PC-9 (cell line): ENCODE measurements around the gene TMEM37. TPM values are rescaled to one million over a fixed set of nuclear protein-coding genes. Genes with fewer than 3 reads are reported as not detected.

Experiments used
- BruUV-seq: library from RNA; stranded (reverse); fragments of 400-500 nt; replicated peaks from 2 replicates; lab custom pipeline; 2021; lab: Mats Ljungman, UMichigan
- CTCF ChIA-PET: fragments of 300-600 bp; sonication (Branson Sonifier 250); formaldehyde crosslinking; loops from one replicate; lab custom pipeline; 2022; ENCODE audit warnings: antibody characterized with exemption; lab: Charles Lee
- POLR2A ChIA-PET: fragments of 300-600 bp; sonication (Branson Sonifier 250); formaldehyde crosslinking; loops from one replicate; lab custom pipeline; 2022; ENCODE audit warnings: antibody characterized with exemption; ENCODE audit not compliant: unreplicated experiment; lab: Charles Lee
- DNase-seq, 2 experiments: peaks; one replicate each; pipeline versions ENCODE4 v3.0.0 to v3.0.0-alpha.2; 2015 to 2022; ENCODE audit warnings: mixed read lengths in 1 of 2
- H2AFZ ChIP-seq: fragments of 200-600 bp; sonication (generic); 2 replicates; pipeline ENCODE4 v1.8.1; 2017; ENCODE audit warnings: antibody characterized with exemption
- H3F3A ChIP-seq: fragments of 200-600 bp; sonication (generic); 2 replicates; pipeline ENCODE4 v1.8.1; 2017; ENCODE audit warnings: antibody characterized with exemption, mild to moderate bottlenecking, low read depth; ENCODE audit not compliant: insufficient read depth
- H3K27ac ChIP-seq: fragments of 200-600 bp; sonication (generic); 2 replicates; pipeline ENCODE4 v1.6.1; 2016; ENCODE audit warnings: mixed run types
- H3K27me3 ChIP-seq: fragments of 200-600 bp; sonication (generic); 2 replicates; pipeline ENCODE4 v1.6.1; 2016; ENCODE audit warnings: low read depth, mixed run types; ENCODE audit not compliant: insufficient read depth
- H3K36me3 ChIP-seq: fragments of 200-600 bp; sonication (generic); 2 replicates; pipeline ENCODE4 v1.6.1; 2016; ENCODE audit warnings: low read depth, mixed run types
- H3K4me1 ChIP-seq: fragments of 200-600 bp; sonication (generic); replicated peaks from 2 replicates; pipeline ENCODE4 v1.6.1; 2016; ENCODE audit warnings: mixed run types; ENCODE audit not compliant: insufficient read depth
- H3K4me2 ChIP-seq: fragments of 200-600 bp; sonication (generic); 2 replicates; pipeline ENCODE4 v1.6.1; 2017; ENCODE audit warnings: mixed run types
- H3K4me3 ChIP-seq: fragments of 200-600 bp; sonication (generic); 2 replicates; pipeline ENCODE4 v1.6.1; 2016; ENCODE audit warnings: mixed run types
- H3K79me2 ChIP-seq: fragments of 200-600 bp; sonication (generic); 2 replicates; pipeline ENCODE4 v1.6.1; 2017; ENCODE audit warnings: low read depth, mixed run types
- H3K9me2 ChIP-seq: fragments of 200-600 bp; sonication (generic); 2 replicates; pipeline ENCODE4 v1.8.1; 2017; ENCODE audit warnings: mild to moderate bottlenecking; ENCODE audit not compliant: insufficient read depth
- H3K9me3 ChIP-seq: fragments of 200-600 bp; sonication (generic); 2 replicates; pipeline ENCODE4 v1.8.1; 2016; ENCODE audit warnings: low read depth; ENCODE audit not compliant: insufficient read depth
- H4K20me1 ChIP-seq: fragments of 200-600 bp; sonication (generic); 2 replicates; pipeline ENCODE4 v1.8.1; 2017; ENCODE audit not compliant: insufficient read depth
- EZH2 ChIP-seq: fragments of 200-600 bp; sonication (generic); IDR thresholded peaks from 2 replicates; pipeline ENCODE4 v1.8.0; 2017; ENCODE audit warnings: antibody characterized with exemption, low read depth
- intact Hi-C: fragments of 100-400 bp; cut with micrococcal nuclease; formaldehyde crosslinking; loops from one replicate; pipeline ENCODE4 v1.10.0; 2022; ENCODE audit not compliant: unreplicated experiment
- total RNA-seq: library from RNA; stranded (reverse); gene quantifications from 2 replicates; pipeline ENCODE4 v1.2.3, GENCODE V29; 2021
- TF ChIP-seq, protein P1 (sequence below): fragments of 200-600 bp; sonication (generic); conservative IDR thresholded peaks from 2 replicates; pipeline ENCODE4 v1.6.1; 2017; ENCODE audit warnings: mixed run types, antibody characterized with exemption, mild to moderate bottlenecking, moderate library complexity

TMEM37 gene
- total RNA-seq, 1 experiment from 2014 or later: 1.2 TPM

DNA sequence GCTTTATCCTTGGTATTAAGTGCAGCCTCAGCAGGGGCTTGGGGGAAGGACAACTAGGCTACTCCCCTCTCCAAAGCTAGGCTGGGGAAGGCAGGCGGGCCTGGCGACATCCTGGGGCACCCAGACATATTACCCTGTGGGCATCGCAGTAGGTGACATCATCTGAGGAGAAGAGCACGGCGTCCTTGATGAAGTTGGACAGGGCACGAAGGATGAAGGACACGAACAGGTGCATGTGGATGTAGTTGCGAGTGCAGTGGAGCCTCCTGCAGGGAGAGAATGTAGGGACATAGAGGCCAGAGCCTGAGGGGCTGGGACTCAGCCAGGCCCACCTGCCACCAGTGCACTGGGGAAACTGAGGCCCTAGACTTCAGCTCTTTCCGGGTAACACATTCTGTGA, 32.3 kb downstream of the TMEM37 start:
- Histone ChIP-seq H3K79me2 (no peaks in the 10 kb centered on the region), H4K20me1 (no peaks in the 10 kb centered on the region), H2AFZ (no peak overlapping the region), H3K9me2 (no peaks in the 10 kb centered on the region), H3K4me2 (no peak overlapping the region), H3K4me1 (no peaks in the 10 kb centered on the region), H3K27me3 (0 out of 2 replicates have a peak, but pooled peaks cover 7% of the 10 kb centered on the region), H3K27ac (no peak overlapping the region), H3K9me3 (no peaks in the 10 kb centered on the region), H3K4me3 (no peak overlapping the region), H3F3A (no peaks in the 10 kb centered on the region), H3K36me3 (no peaks in the 10 kb centered on the region)
- no TSS peak for BruUV-seq
- no peak for DNase-seq
- POLR2A ChIA-PET: no interaction called here
- TF ChIP-seq, protein P1, sequence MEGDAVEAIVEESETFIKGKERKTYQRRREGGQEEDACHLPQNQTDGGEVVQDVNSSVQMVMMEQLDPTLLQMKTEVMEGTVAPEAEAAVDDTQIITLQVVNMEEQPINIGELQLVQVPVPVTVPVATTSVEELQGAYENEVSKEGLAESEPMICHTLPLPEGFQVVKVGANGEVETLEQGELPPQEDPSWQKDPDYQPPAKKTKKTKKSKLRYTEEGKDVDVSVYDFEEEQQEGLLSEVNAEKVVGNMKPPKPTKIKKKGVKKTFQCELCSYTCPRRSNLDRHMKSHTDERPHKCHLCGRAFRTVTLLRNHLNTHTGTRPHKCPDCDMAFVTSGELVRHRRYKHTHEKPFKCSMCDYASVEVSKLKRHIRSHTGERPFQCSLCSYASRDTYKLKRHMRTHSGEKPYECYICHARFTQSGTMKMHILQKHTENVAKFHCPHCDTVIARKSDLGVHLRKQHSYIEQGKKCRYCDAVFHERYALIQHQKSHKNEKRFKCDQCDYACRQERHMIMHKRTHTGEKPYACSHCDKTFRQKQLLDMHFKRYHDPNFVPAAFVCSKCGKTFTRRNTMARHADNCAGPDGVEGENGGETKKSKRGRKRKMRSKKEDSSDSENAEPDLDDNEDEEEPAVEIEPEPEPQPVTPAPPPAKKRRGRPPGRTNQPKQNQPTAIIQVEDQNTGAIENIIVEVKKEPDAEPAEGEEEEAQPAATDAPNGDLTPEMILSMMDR: no peak
- CTCF ChIA-PET: interaction anchor here (0.6 kb wide), 1 partner anchor 609 kb away, joined by 7 read pairs; no protein-coding TSS in a partner anchor
- intact Hi-C loops: no loop called here

- Histone ChIP-seq H3K9me2 (no peaks in the 10 kb centered on the region), H3K79me2 (no peaks in the 10 kb centered on the region), H3K4me3 (no peak overlapping the region), H3K4me1 (no peaks in the 10 kb centered on the region), H3K36me3 (no peaks in the 10 kb centered on the region), H3K9me3 (no peaks in the 10 kb centered on the region), H3F3A (no peaks in the 10 kb centered on the region), H3K27me3 (no peaks in the 10 kb centered on the region), H4K20me1 (no peaks in the 10 kb centered on the region), H3K4me2 (no peak overlapping the region), H2AFZ (no peak overlapping the region), H3K27ac (no peak overlapping the region)
- DNase-seq: no peak
- BruUV-seq: no TSS peak
- intact Hi-C loops: no loop called here
- ChIA-PET POLR2A (no interaction called here), CTCF (interaction anchor here (0.7 kb wide), 1 partner anchor 1087 kb away, joined by 3 read pairs; no protein-coding TSS in a partner anchor)
- TF ChIP-seq, protein P1: no peak
- TF ChIP-seq EZH2: no peak
These were observed 33.3 kb downstream of the TMEM37 start for GRCh38 chr2:119464981-119465380.

GRCh38 chr2:119465687-119466086, 34.0 kb downstream of the TMEM37 start:
- Histone ChIP-seq H4K20me1 (no peaks in the 10 kb centered on the region), H3K36me3 (no peaks in the 10 kb centered on the region), H3K9me3 (no peaks in the 10 kb centered on the region), H3K4me3 (no peak overlapping the region), H3K9me2 (no peaks in the 10 kb centered on the region), H3K4me1 (no peaks in the 10 kb centered on the region), H2AFZ (no peak overlapping the region), H3K4me2 (no peak overlapping the region), H3K79me2 (no peaks in the 10 kb centered on the region), H3K27ac (no peak overlapping the region), H3F3A (no peaks in the 10 kb centered on the region), H3K27me3 (no peaks in the 10 kb centered on the region)
- ChIA-PET CTCF (no interaction called here), POLR2A (no interaction called here)
- TF ChIP-seq EZH2: no peak
- TF ChIP-seq, protein P1: no peak
- BruUV-seq: no TSS peak
- DNase-seq: no peak
- intact Hi-C loops: no loop called here
